Endothelial cell of umbilical vein (primary cell): ENCODE measurements around the gene IRF6. TPM values are rescaled to one million over a fixed set of nuclear protein-coding genes. Genes with fewer than 3 reads are reported as not detected.

ENCODE experiments used
- BruUV-seq: library from RNA; stranded (reverse); fragments of 400-500 nt; replicated peaks from 2 replicates; lab custom pipeline; 2021; lab: Mats Ljungman, UMichigan
- CTCF ChIA-PET: fragments of 300-600, 350-600 bp; sonication (Branson Sonifier 250); formaldehyde crosslinking; loops from one replicate; lab custom pipeline; 2021; ENCODE audit warnings: antibody characterized with exemption, inconsistent platforms; lab: Charles Lee
- POLR2A ChIA-PET: fragments of 300-600, 350-600 bp; sonication (Branson Sonifier 250); formaldehyde crosslinking; loops from one replicate; lab custom pipeline; 2021; ENCODE audit warnings: antibody characterized with exemption, inconsistent platforms; lab: Charles Lee
- DNase-seq: peaks from one replicate; pipeline ENCODE4 v3.0.0-alpha.2; 2011; ENCODE audit warnings: low read depth, low spot score
- FAIRE-seq: peaks from 2 replicates; lab custom pipeline; 2011; peaks lifted over from hg19 to GRCh38; lab: Jason Lieb, UNC
- H2AFZ ChIP-seq: 2 replicates; pipeline ENCODE4 v1.6.0; 2012; ENCODE audit warnings: low read depth, low read length, control low read depth, inconsistent platforms
- H3K27ac ChIP-seq: 2 replicates; pipeline ENCODE4 v1.5.1; 2011; ENCODE audit warnings: low read depth, mild to moderate bottlenecking, control low read depth, low read length, moderate library complexity; ENCODE audit not compliant: insufficient read depth
- H3K27me3 ChIP-seq, 2 experiments: 2 replicates each; pipeline versions ENCODE4 v1.6.0 to v1.6.1; 2011; ENCODE audit warnings: low read length in 2 of 2, mixed read lengths in 1 of 2; ENCODE audit not compliant: control insufficient read depth in 2 of 2, insufficient read depth in 2 of 2
- H3K36me3 ChIP-seq, 2 experiments: 2 replicates in 1 of 2; 3 replicates in 1 of 2; pipeline ENCODE4 v1.5.1; 2011; ENCODE audit warnings: low read length in 2 of 2, mild to moderate bottlenecking in 1 of 2, moderate library complexity in 1 of 2; ENCODE audit not compliant: control insufficient read depth in 2 of 2, insufficient read depth in 2 of 2; ENCODE audit errors: extremely low read depth in 1 of 2
- H3K4me1 ChIP-seq: 3 replicates; pipeline ENCODE4 v1.5.1; 2011; ENCODE audit warnings: mild to moderate bottlenecking, low read length; ENCODE audit not compliant: control insufficient read depth, insufficient read depth; ENCODE audit errors: extremely low read depth
- H3K4me2 ChIP-seq: 2 replicates; pipeline ENCODE4 v1.6.1; 2011; ENCODE audit warnings: low read length, control low read depth, mixed read lengths; ENCODE audit not compliant: insufficient read depth
- H3K4me3 ChIP-seq, 3 experiments: fragments of 200-600 bp in 1 of 3; sonication (generic), shearing (Covaris generic) in 1 of 3; replicated peaks in 1 of 3; 2 replicates each; pipeline ENCODE4 v1.5.1; 2011 to 2016; ENCODE audit warnings: control low read depth in 3 of 3, low read length in 3 of 3, mild to moderate bottlenecking in 2 of 3, inconsistent platforms in 1 of 3, low read depth in 1 of 3, moderate library complexity in 1 of 3; ENCODE audit not compliant: insufficient read depth in 1 of 3
- H3K79me2 ChIP-seq: 2 replicates; pipeline ENCODE4 v1.6.0; 2012; ENCODE audit warnings: low read length, inconsistent platforms; ENCODE audit not compliant: control insufficient read depth, insufficient read depth
- H3K9ac ChIP-seq: replicated peaks from 2 replicates; pipeline ENCODE3; 2011; ENCODE audit warnings: low read length, control low read depth; ENCODE audit not compliant: insufficient read depth; ENCODE audit errors: extremely low read depth
- H3K9me1 ChIP-seq: replicated peaks from 3 replicates; pipeline ENCODE4 v1.6.0; 2011; ENCODE audit warnings: mild to moderate bottlenecking, low read length; ENCODE audit not compliant: control insufficient read depth, insufficient read depth; ENCODE audit errors: extremely low read depth
- H3K9me3 ChIP-seq: replicated peaks from 2 replicates; pipeline ENCODE4 v1.5.1; 2012; ENCODE audit warnings: low read length, inconsistent platforms; ENCODE audit not compliant: control insufficient read depth, insufficient read depth
- H4K20me1 ChIP-seq: replicated peaks from 2 replicates; pipeline ENCODE3; 2011; ENCODE audit warnings: mild to moderate bottlenecking, low read length; ENCODE audit not compliant: control insufficient read depth, insufficient read depth; ENCODE audit errors: extremely low read depth
- CTCF ChIP-seq, 2 donors: IDR thresholded peaks; 1 replicate in 1 of 2; 2 replicates in 1 of 2; pipeline ENCODE4 v1.5.1; 2011; ENCODE audit warnings: low read length in 2 of 2, mild to moderate bottlenecking in 2 of 2, moderate library complexity in 2 of 2, control low read depth in 1 of 2, inconsistent platforms in 1 of 2, low read depth in 1 of 2; ENCODE audit not compliant: insufficient read depth in 1 of 2; ENCODE audit errors: extremely low read depth in 1 of 2
- EZH2 ChIP-seq: IDR thresholded peaks from 2 replicates; pipeline ENCODE4 v1.6.1; 2012; ENCODE audit warnings: borderline replicate concordance, low read depth, mild to moderate bottlenecking, moderate library complexity, low read length, inconsistent platforms; ENCODE audit not compliant: severe bottlenecking
- MYC ChIP-seq: IDR thresholded peaks from one replicate; pipeline ENCODE4 v1.6.1; 2011; ENCODE audit warnings: mild to moderate bottlenecking, low read depth, low read length
- dilution Hi-C: fragments of 300-500 bp; cut with MboI; formaldehyde crosslinking; loops from one replicate; pipeline ENCODE4 v1.15.0; 2019; ENCODE audit warnings: low sequenced_read_pairs; ENCODE audit not compliant: extremely low pct_ligation_motif_present
- intact Hi-C: fragments of 100-400 bp; cut with micrococcal nuclease; formaldehyde crosslinking; loops from one replicate; pipeline ENCODE4 v1.10.0; 2022
- polyA plus RNA-seq, 4 experiments: library from polyadenylated mRNA; depleted of rRNA in 3 of 4; stranded (reverse) in 3 of 4; unstranded in 1 of 4; fragments of >200 nt; gene quantifications; 2 replicates each; pipeline versions ENCODE4 v1.2.1 to v1.2.3, GENCODE V29; 2011 to 2012; ENCODE audit warnings: missing spikeins in 1 of 4
- total RNA-seq: library from RNA; stranded (reverse); gene quantifications from 2 replicates; pipeline ENCODE4 v1.2.3, GENCODE V29; 2021
- TF ChIP-seq, protein P1 (sequence below): IDR thresholded peaks from 2 replicates; pipeline ENCODE4 v1.6.1; 2011; ENCODE audit not compliant: insufficient read depth, insufficient read length

Gene IRF6
- total and polyA plus RNA-seq, 2 donors (not counting 3 experiments of a cell fraction or from before 2014, with no cell fraction given): 42.0 to 55.8 TPM

DNA sequence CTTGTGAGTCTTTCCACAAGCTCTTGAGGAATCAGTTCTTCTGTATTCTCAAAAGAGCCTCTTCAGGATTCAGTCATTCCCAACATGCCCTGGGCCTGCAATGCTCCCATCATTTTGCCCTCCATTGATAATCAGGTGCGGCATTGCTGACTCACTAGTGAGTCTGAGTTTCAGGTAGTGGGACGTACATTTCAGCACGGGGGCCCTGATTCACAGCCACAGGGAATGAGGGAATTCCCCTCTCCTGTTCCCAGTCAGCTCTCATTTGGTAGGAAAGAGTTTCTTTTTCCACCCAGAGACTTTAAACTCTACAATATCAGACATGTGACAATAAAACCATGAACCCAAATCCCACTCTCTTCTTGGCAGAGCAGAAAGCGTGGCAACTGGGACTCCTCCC lies 3.7 kb upstream of the IRF6 start:
- Histone ChIP-seq H3K79me2 (no peaks in the 10 kb centered on the region), H3K9me3 (no peaks in the 10 kb centered on the region), H3K4me1 (peaks cover 21% of the 10 kb centered on the region), H3K36me3 (no peaks in the 10 kb centered on the region), H3K4me3 (no peak overlapping the region), H2AFZ (no peak overlapping the region), H3K27ac (no peak overlapping the region), H3K9me1 (no peaks in the 10 kb centered on the region), H3K4me2 (no peak overlapping the region), H3K9ac (no peak overlapping the region), H4K20me1 (no peaks in the 10 kb centered on the region), H3K27me3 (no peaks in the 10 kb centered on the region)
- FAIRE-seq (no peak), DNase-seq (no peak)
- dilution Hi-C loops (no loop called here), intact Hi-C loops (no loop called here)
- TF ChIP-seq, protein P1, sequence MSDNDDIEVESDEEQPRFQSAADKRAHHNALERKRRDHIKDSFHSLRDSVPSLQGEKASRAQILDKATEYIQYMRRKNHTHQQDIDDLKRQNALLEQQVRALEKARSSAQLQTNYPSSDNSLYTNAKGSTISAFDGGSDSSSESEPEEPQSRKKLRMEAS: no peak
- TF ChIP-seq EZH2 (no peak), MYC (no peak), CTCF (IDR thresholded peaks at IDR 0.05; ENCODE audit: extremely low read depth in 1 of 2, insufficient read depth in 1 of 2, low read depth in 1 of 2, low read length in 2 of 2) (no peak)
- POLR2A ChIA-PET: interaction anchor here (2.2 kb wide), 1 partner anchor 14 kb away, joined by 18 read pairs; no protein-coding TSS in a partner anchor
- BruUV-seq: no TSS peak
- CTCF ChIA-PET: interaction anchor here (8.7 kb wide), 1 partner anchor 12 kb away, joined by 109 read pairs; no protein-coding TSS in a partner anchor
